Progenitor cell of endocrine pancreas (in vitro differentiated cells): ENCODE measurements around the gene SFSWAP. TPM values are rescaled to one million over a fixed set of nuclear protein-coding genes. Genes with fewer than 3 reads are reported as not detected.

Experiments
- DNase-seq: peaks from one replicate; pipeline ENCODE4 v3.0.0; 2021; ENCODE audit warnings: low spot score; ENCODE audit not compliant: unreplicated experiment
- H3K27ac Mint-ChIP-seq: 2 replicates; pipeline ENCODE4 v1.8.0; 2021; ENCODE audit warnings: mild to moderate bottlenecking, moderate library complexity, mixed read lengths
- H3K27me3 Mint-ChIP-seq: 2 replicates; pipeline ENCODE4 v1.8.0; 2021; ENCODE audit warnings: mixed read lengths
- H3K36me3 Mint-ChIP-seq: 2 replicates; pipeline ENCODE4 v1.8.0; 2022; ENCODE audit warnings: mixed read lengths; ENCODE audit not compliant: insufficient read depth
- H3K4me1 Mint-ChIP-seq: 2 replicates; pipeline ENCODE4 v1.8.0; 2021; ENCODE audit warnings: low read depth, mixed read lengths
- H3K4me3 Mint-ChIP-seq: 2 replicates; pipeline ENCODE4 v1.8.0; 2021; ENCODE audit warnings: low read depth, mild to moderate bottlenecking, moderate library complexity, mixed read lengths
- H3K9me3 Mint-ChIP-seq: 2 replicates; pipeline ENCODE4 v1.8.0; 2021; ENCODE audit warnings: low read depth, mixed read lengths
- total RNA-seq: library from RNA; stranded (reverse); gene quantifications from 2 replicates; pipeline ENCODE4 v1.2.1, GENCODE V29; 2021
- TF ChIP-seq, protein P1 (sequence below): fragments of 200-600 bp; sonication (generic); IDR thresholded peaks from one replicate; pipeline ENCODE4 v1.5.0; 2021; ENCODE audit warnings: antibody characterized with exemption, mild to moderate bottlenecking; ENCODE audit not compliant: unreplicated experiment

The SFSWAP gene
- total RNA-seq, 1 donor from 2014 or later: 62.1 TPM

- no peak for DNase-seq
- Mint-ChIP-seq H3K4me3 (no peak overlapping the region), H3K9me3 (no peaks in the 10 kb centered on the region), H3K27me3 (no peaks in the 10 kb centered on the region), H3K36me3 (peaks cover 20% of the 10 kb centered on the region), H3K27ac (no peak overlapping the region), H3K4me1 (peaks cover 7% of the 10 kb centered on the region)
- TF ChIP-seq, protein P1, sequence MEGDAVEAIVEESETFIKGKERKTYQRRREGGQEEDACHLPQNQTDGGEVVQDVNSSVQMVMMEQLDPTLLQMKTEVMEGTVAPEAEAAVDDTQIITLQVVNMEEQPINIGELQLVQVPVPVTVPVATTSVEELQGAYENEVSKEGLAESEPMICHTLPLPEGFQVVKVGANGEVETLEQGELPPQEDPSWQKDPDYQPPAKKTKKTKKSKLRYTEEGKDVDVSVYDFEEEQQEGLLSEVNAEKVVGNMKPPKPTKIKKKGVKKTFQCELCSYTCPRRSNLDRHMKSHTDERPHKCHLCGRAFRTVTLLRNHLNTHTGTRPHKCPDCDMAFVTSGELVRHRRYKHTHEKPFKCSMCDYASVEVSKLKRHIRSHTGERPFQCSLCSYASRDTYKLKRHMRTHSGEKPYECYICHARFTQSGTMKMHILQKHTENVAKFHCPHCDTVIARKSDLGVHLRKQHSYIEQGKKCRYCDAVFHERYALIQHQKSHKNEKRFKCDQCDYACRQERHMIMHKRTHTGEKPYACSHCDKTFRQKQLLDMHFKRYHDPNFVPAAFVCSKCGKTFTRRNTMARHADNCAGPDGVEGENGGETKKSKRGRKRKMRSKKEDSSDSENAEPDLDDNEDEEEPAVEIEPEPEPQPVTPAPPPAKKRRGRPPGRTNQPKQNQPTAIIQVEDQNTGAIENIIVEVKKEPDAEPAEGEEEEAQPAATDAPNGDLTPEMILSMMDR: no peak
Measured at GRCh38 chr12:131734336-131735152, 23.7 kb downstream of the SFSWAP start.

DNA sequence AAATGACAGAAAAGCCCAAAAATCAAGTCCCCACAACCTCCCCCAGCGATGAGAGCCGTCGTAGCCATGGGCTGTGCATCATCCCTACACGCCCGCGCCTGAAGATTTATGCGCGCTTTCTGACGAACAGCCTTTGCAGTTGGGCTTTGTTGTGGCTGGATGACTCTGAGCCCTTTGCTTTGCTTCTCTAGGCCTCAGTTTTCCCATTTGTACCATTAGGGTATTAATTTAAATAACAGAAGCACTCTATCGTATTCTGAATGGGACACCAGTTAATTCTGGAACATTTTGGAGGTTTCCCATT is 24.2 kb downstream of the SFSWAP start:
- H3K27ac Mint-ChIP-seq: no peak overlapping the region
- H3K9me3 Mint-ChIP-seq: no peaks in the 10 kb centered on the region
- H3K4me3 Mint-ChIP-seq: no peak overlapping the region
- H3K4me1 Mint-ChIP-seq: peaks cover 6% of the 10 kb centered on the region
- no peaks in the 10 kb centered on the region for H3K27me3 Mint-ChIP-seq
- H3K36me3 Mint-ChIP-seq: peaks cover 23% of the 10 kb centered on the region
- TF ChIP-seq, protein P1: no peak
- DNase-seq: no peak

GRCh38 chr12:131735476-131736445 is 24.9 kb downstream of the SFSWAP start:
- DNase-seq: no peak
- H3K9me3 Mint-ChIP-seq: no peaks in the 10 kb centered on the region
- no peak overlapping the region for H3K4me3 Mint-ChIP-seq
- H3K4me1 Mint-ChIP-seq: peaks cover 6% of the 10 kb centered on the region
- H3K27ac Mint-ChIP-seq: no peak overlapping the region
- H3K27me3 Mint-ChIP-seq: no peaks in the 10 kb centered on the region
- H3K36me3 Mint-ChIP-seq: peaks cover 28% of the 10 kb centered on the region
- TF ChIP-seq, protein P1: no peak

GRCh38 chr12:131736446-131737149 is 25.7 kb downstream of the SFSWAP start:
- no peak overlapping the region for H3K4me3 Mint-ChIP-seq

More at GRCh38 chr12:131736446-131737149, 25.7 kb downstream of the SFSWAP start:
- Mint-ChIP-seq H3K4me1 (no peaks in the 10 kb centered on the region), H3K9me3 (peaks cover under 1% of the 10 kb centered on the region), H3K27ac (peak overlapping the region; percentile 79), H3K36me3 (peaks cover 24% of the 10 kb centered on the region), H3K27me3 (no peaks in the 10 kb centered on the region)
- TF ChIP-seq, protein P1: no peak
- DNase-seq: no peak
